MCF 10A (cell line): ENCODE data around the gene MMS19. TPM values are rescaled to one million over a fixed set of nuclear protein-coding genes. Genes with fewer than 3 reads are reported as not detected.

Source experiments
- BruUV-seq: library from RNA; stranded (reverse); fragments of 400-500 nt; replicated peaks from 2 replicates; lab custom pipeline; 2021; lab: Mats Ljungman, UMichigan
- CTCF ChIA-PET: fragments of 300-600 bp; sonication (Branson Sonifier 250); formaldehyde crosslinking; extraction: SDS; loops from one replicate; lab custom pipeline; 2021; ENCODE audit warnings: antibody characterized with exemption, inconsistent platforms; lab: Yijun Ruan, JAX
- POLR2A ChIA-PET: fragments of 300-600, 350-650 bp; sonication (Branson Sonifier 250); formaldehyde crosslinking; extraction: SDS; loops from one replicate; lab custom pipeline; 2020; ENCODE audit warnings: antibody characterized with exemption, inconsistent platforms; lab: Yijun Ruan, JAX
- DNase-seq: peaks from one replicate; pipeline ENCODE4 v3.0.0-alpha.2; 2018; ENCODE audit not compliant: unreplicated experiment
- H3K27ac Mint-ChIP-seq: one replicate; pipeline ENCODE4 v1.8.0; 2022; ENCODE audit warnings: mild to moderate bottlenecking, low read depth, mixed read lengths; ENCODE audit not compliant: unreplicated experiment
- H3K27me3 Mint-ChIP-seq: one replicate; pipeline ENCODE4 v1.8.0; 2022; ENCODE audit warnings: mixed read lengths; ENCODE audit not compliant: insufficient read depth, unreplicated experiment
- H3K36me3 Mint-ChIP-seq: one replicate; pipeline ENCODE4 v1.8.0; 2022; ENCODE audit warnings: mild to moderate bottlenecking, moderate library complexity, mixed read lengths; ENCODE audit not compliant: insufficient read depth, unreplicated experiment
- H3K4me1 Mint-ChIP-seq: one replicate; pipeline ENCODE4 v1.8.0; 2022; ENCODE audit warnings: mixed read lengths; ENCODE audit not compliant: insufficient read depth, unreplicated experiment
- H3K4me3 Mint-ChIP-seq: one replicate; pipeline ENCODE4 v1.8.0; 2022; ENCODE audit warnings: mild to moderate bottlenecking, moderate library complexity, mixed read lengths; ENCODE audit not compliant: unreplicated experiment
- H3K9me3 Mint-ChIP-seq: one replicate; pipeline ENCODE4 v1.8.0; 2022; ENCODE audit warnings: mixed read lengths; ENCODE audit not compliant: unreplicated experiment
- CTCF ChIP-seq: fragments of 200-600 bp; IDR thresholded peaks from one replicate; pipeline ENCODE4 v1.8.0; 2022; ENCODE audit warnings: antibody characterized with exemption, mild to moderate bottlenecking; ENCODE audit not compliant: unreplicated experiment
- intact Hi-C: fragments of 100-400 bp; cut with micrococcal nuclease; formaldehyde crosslinking; loops from 2 replicates; pipeline ENCODE4 v1.14.1; 2022
- total RNA-seq: library from RNA; stranded (reverse); gene quantifications from 2 replicates; pipeline ENCODE4 v1.2.3, GENCODE V29; 2022

Gene MMS19
- total RNA-seq, 1 experiment from 2014 or later, result 67.0 TPM

GRCh38 chr10:97462309-97462708 is 35.9 kb downstream of the MMS19 start:
- TF ChIP-seq CTCF, result no peak
- intact Hi-C loops, result loop anchor here (5.0 kb wide), 1 partner anchor 110 kb away; the partner anchor contains the start of gene ANKRD2
- CTCF ChIA-PET, result interaction anchor here (0.6 to 9.9 kb wide), 16 partner anchors 14 to 824 kb away, joined by 3 to 204 read pairs (median 4); partner anchors contain the start of genes ANKRD2 and HOGA1
- POLR2A ChIA-PET, result interaction anchor here (0.9 to 2.0 kb wide), 3 partner anchors 35 to 148 kb away, joined by 5 to 7 read pairs (median 5); partner anchors contain the start of gene ANKRD2
- no peak for DNase-seq
- Mint-ChIP-seq H3K27me3 (no peaks in the 10 kb centered on the region), H3K27ac (no peak overlapping the region), H3K36me3 (peaks cover 98% of the 10 kb centered on the region), H3K9me3 (no peaks in the 10 kb centered on the region), H3K4me1 (peaks cover 14% of the 10 kb centered on the region), H3K4me3 (no peak overlapping the region)
- BruUV-seq, result no TSS peak

- BruUV-seq, result no TSS peak
- TF ChIP-seq CTCF, result no peak
- Mint-ChIP-seq H3K27me3 (no peaks in the 10 kb centered on the region), H3K27ac (no peak overlapping the region), H3K9me3 (no peaks in the 10 kb centered on the region), H3K36me3 (peaks cover 95% of the 10 kb centered on the region), H3K4me1 (peaks cover 10% of the 10 kb centered on the region), H3K4me3 (no peak overlapping the region)
- intact Hi-C loops, result loop anchor here (5.0 kb wide), 1 partner anchor 112 kb away; the partner anchor contains the start of gene ANKRD2
- no peak for DNase-seq
- ChIA-PET POLR2A (interaction anchor here (1.0 to 2.0 kb wide), 5 partner anchors 13 to 112 kb away, joined by 3 to 7 read pairs (median 3); partner anchors contain the start of gene ANKRD2), CTCF (interaction anchor here (0.6 to 9.9 kb wide), 6 partner anchors 49 to 299 kb away, joined by 3 to 204 read pairs (median 4); partner anchors contain the start of gene ANKRD2)
Observed at GRCh38 chr10:97459933-97460332, 38.3 kb downstream of the MMS19 start.

GRCh38 chr10:97459111-97459510 is 39.1 kb downstream of the MMS19 start:
- Mint-ChIP-seq H3K4me3 (no peak overlapping the region), H3K36me3 (peaks cover 93% of the 10 kb centered on the region), H3K4me1 (peaks cover 8% of the 10 kb centered on the region), H3K27me3 (no peaks in the 10 kb centered on the region), H3K9me3 (no peaks in the 10 kb centered on the region), H3K27ac (no peak overlapping the region)
- intact Hi-C loops, result no loop called here
- TF ChIP-seq CTCF, result no peak
- ChIA-PET CTCF (interaction anchor here (1.1 to 9.9 kb wide), 3 partner anchors 107 to 154 kb away, joined by 3 to 204 read pairs (median 5); partner anchors contain the start of gene ANKRD2), POLR2A (interaction anchor here (0.7 to 2.0 kb wide), 5 partner anchors 12 to 196 kb away, joined by 3 to 7 read pairs (median 3); partner anchors contain the start of gene ANKRD2)
- no TSS peak for BruUV-seq
- DNase-seq, result no peak

- ChIA-PET CTCF (interaction anchor here (0.6 to 2.0 kb wide), 5 partner anchors 10 to 156 kb away, joined by 3 to 13 read pairs (median 7); no protein-coding TSS in a partner anchor), POLR2A (interaction anchor here (0.9 to 2.0 kb wide), 4 partner anchors 9 to 185 kb away, joined by 3 to 6 read pairs (median 4); no protein-coding TSS in a partner anchor)
- Mint-ChIP-seq H3K9me3 (no peaks in the 10 kb centered on the region), H3K27ac (no peak overlapping the region), H3K4me1 (no peaks in the 10 kb centered on the region), H3K4me3 (no peak overlapping the region), H3K27me3 (no peaks in the 10 kb centered on the region), H3K36me3 (peaks cover 90% of the 10 kb centered on the region)
- intact Hi-C loops, result no loop called here
- TF ChIP-seq CTCF, result no peak
- no TSS peak for BruUV-seq
- no peak for DNase-seq
Observed at GRCh38 chr10:97456686-97457065, 41.5 kb downstream of the MMS19 start.
